Sigmoid colon (tissue), 4 donors: ENCODE measurements around the gene CIITA.

ENCODE experiments used
- POLR2A ChIP-seq, 2 donors: fragments of 450-650 bp; IDR thresholded peaks; one replicate each; pipeline ENCODE4 v1.6.1; 2016; ENCODE audit warnings: antibody characterized with exemption in 2 of 2, mild to moderate bottlenecking in 2 of 2, moderate library complexity in 2 of 2
- POLR2AphosphoS5 ChIP-seq, 4 donors: sonication (generic); formaldehyde crosslinking; IDR thresholded peaks; one replicate each; pipeline ENCODE4 v1.6.1; 2017; ENCODE audit warnings: antibody characterized with exemption in 4 of 4
- TF ChIP-seq, protein P1 (sequence below), 4 experiments: fragments of 450-650 bp in 3 of 4; fragments of 200-600 bp in 1 of 4; IDR thresholded peaks; one replicate each; pipeline ENCODE4 v1.5.1; 2016 to 2019; ENCODE audit warnings: antibody characterized with exemption in 4 of 4, mild to moderate bottlenecking in 3 of 4, moderate library complexity in 2 of 4

DNA sequence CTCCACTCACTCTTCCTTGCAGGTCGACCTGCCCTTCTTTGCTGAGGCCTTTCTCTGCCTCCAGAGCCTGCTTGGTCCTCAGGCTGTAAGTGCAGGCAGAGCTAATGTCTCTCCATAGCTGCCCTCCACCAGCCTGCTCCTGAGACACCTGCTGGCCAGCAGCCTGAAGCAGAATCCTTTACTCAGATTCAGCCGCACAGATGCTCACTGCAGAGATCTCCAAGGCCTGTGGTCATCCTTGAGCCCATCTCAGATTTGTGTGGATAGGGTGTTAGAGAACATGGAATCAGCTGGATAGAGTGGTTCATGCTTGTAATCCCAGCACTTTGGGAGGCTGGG is 53.7 kb downstream of the CIITA start:
- TF ChIP-seq, protein P1, sequence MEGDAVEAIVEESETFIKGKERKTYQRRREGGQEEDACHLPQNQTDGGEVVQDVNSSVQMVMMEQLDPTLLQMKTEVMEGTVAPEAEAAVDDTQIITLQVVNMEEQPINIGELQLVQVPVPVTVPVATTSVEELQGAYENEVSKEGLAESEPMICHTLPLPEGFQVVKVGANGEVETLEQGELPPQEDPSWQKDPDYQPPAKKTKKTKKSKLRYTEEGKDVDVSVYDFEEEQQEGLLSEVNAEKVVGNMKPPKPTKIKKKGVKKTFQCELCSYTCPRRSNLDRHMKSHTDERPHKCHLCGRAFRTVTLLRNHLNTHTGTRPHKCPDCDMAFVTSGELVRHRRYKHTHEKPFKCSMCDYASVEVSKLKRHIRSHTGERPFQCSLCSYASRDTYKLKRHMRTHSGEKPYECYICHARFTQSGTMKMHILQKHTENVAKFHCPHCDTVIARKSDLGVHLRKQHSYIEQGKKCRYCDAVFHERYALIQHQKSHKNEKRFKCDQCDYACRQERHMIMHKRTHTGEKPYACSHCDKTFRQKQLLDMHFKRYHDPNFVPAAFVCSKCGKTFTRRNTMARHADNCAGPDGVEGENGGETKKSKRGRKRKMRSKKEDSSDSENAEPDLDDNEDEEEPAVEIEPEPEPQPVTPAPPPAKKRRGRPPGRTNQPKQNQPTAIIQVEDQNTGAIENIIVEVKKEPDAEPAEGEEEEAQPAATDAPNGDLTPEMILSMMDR (IDR thresholded peaks at IDR 0.05), result no peak
- no peak for TF ChIP-seq POLR2AphosphoS5 (IDR thresholded peaks at IDR 0.05)
- TF ChIP-seq POLR2A (IDR thresholded peaks at IDR 0.05), result no peak
